ENCODE measurements around the gene CPTP. TPM values are rescaled to one million over a fixed set of nuclear protein-coding genes. Genes with fewer than 3 reads are reported as not detected.

Gene CPTP
- total and polyA plus RNA-seq, 2 of the 13 experiments (the other 11 are each of a cell fraction or from before 2014, with no cell fraction given), result 5.5 to 9.3 TPM

GRCh38 chr1:1304331-1305299, 20.0 kb upstream of the CPTP start (continued):
- TF ChIP-seq ZKSCAN8 (CRISPR knock-in tag; IDR thresholded peaks at IDR 0.05; ENCODE audit: borderline replicate concordance), result no peak
- TF ChIP-seq BHLHE40 (IDR thresholded peaks at IDR 0.05; ENCODE audit: low read length), result peak; percentile 89
- no peak for TF ChIP-seq KLF15 (CRISPR knock-in tag; IDR thresholded peaks at IDR 0.05; ENCODE audit: borderline replicate concordance)
- TF ChIP-seq KIAA2018 (CRISPR knock-in tag; IDR thresholded peaks at IDR 0.05; ENCODE audit: borderline replicate concordance), result no peak
- no peak for TF ChIP-seq DR1 (CRISPR knock-in tag; IDR thresholded peaks at IDR 0.05)
- no peak for TF ChIP-seq MNT (IDR thresholded peaks at IDR 0.05)
- no peak for TF ChIP-seq ELK4 (CRISPR knock-in tag; IDR thresholded peaks at IDR 0.05; ENCODE audit: borderline replicate concordance)
- no peak for TF ChIP-seq ZSCAN12 (CRISPR knock-in tag; IDR thresholded peaks at IDR 0.05)
- TF ChIP-seq ZNF580 (CRISPR knock-in tag; IDR thresholded peaks at IDR 0.05; ENCODE audit: borderline replicate concordance, low read depth), result no peak
- TF ChIP-seq ZBTB7B (CRISPR knock-in tag; IDR thresholded peaks at IDR 0.05), result no peak
- TF ChIP-seq CBX1 (IDR thresholded peaks at IDR 0.05; ENCODE audit: low read depth), result no peak
- TF ChIP-seq PBX2 (CRISPR knock-in tag; IDR thresholded peaks at IDR 0.05), result no peak
- TF ChIP-seq IRF2 (CRISPR knock-in tag; IDR thresholded peaks at IDR 0.05), result no peak
- no peak for TF ChIP-seq ZNF563 (CRISPR knock-in tag; IDR thresholded peaks at IDR 0.05)
- no peak for TF ChIP-seq TAF15 (IDR thresholded peaks at IDR 0.05; ENCODE audit: low read depth, low read length, poor library complexity, severe bottlenecking)
- no peak for TF ChIP-seq NPAS2 (CRISPR knock-in tag; IDR thresholded peaks at IDR 0.05; ENCODE audit: borderline replicate concordance)
